ENCODE data around the gene CDK15. TPM values are rescaled to one million over a fixed set of nuclear protein-coding genes. Genes with fewer than 3 reads are reported as not detected.

CDK15 gene
- total RNA-seq, result not detected in 2 replicates

GRCh38 chr2:201806442-201807170, at the start of gene CDK15:
CDK15 (plus strand) TSS chr2:201806537; CDS start chr2:201806665, 128 bp downstream.

GRCh38 chr2:201780674-201781493, 25.5 kb upstream of the CDK15 start, which contains the start of gene ALS2:
ALS2 (minus strand) TSS chr2:201780933; CDS start chr2:201768885, 12,048 bp downstream.

Other genes with a start within 250 kb of the CDK15 start
- gene TMEM237, start 163.0 kb upstream of the CDK15 start, total RNA-seq, result 26.3 and 27.8 TPM in 2 replicates
- gene MPP4, start 107.9 kb upstream of the CDK15 start, total RNA-seq, result 7.4 and 8.9 TPM in 2 replicates
- gene ALS2, start 25.6 kb upstream of the CDK15 start, total RNA-seq, result 29.9 and 38.9 TPM in 2 replicates
- 0.36 and 0.85 TPM in 2 replicates for gene FZD7, start 227.3 kb downstream of the CDK15 start, total RNA-seq

All from endothelial cell of coronary artery (primary cell).